ENCODE results near the gene RAB23. TPM values are rescaled to one million over a fixed set of nuclear protein-coding genes. Genes with fewer than 3 reads are reported as not detected.
A peak's percentile ranks its signal among the peaks of the same experiment; 100 is the strongest.

Gene RAB23
- 10 to 100 TPM; 20.4 to 22.3 TPM for total RNA-seq

- WGBS: under 1% methylated on average over 42 of the region's 69 CpGs
- no peaks in the 10 kb centered on the region for H3K27me3 ChIP-seq (replicated peaks; ENCODE audit: insufficient read depth)
- H3K4me3 ChIP-seq: peak within 1 kb of the TSS; percentile 92 to 99
- H3K36me3 ChIP-seq: no peaks in the 10 kb centered on the region
- intact Hi-C loops (cut with DNase I): loop anchor here (5.0 kb wide), 2 partner anchors 40 kb away; no protein-coding TSS in a partner anchor
- H3K27ac ChIP-seq: peak within 1 kb of the TSS; percentile 89 to 93
- peak; percentile 80 for DNase-seq (ENCODE audit: low spot score)
- H3K9me3 ChIP-seq: no peaks in the 10 kb centered on the region
- peak; percentile 88 for TF ChIP-seq POLR2AphosphoS5 (IDR thresholded peaks at IDR 0.05)
- no peak for TF ChIP-seq CTCF (IDR thresholded peaks at IDR 0.05)
- TF ChIP-seq POLR2A (IDR thresholded peaks at IDR 0.05): peak; percentile 80
- no peaks in the 10 kb centered on the region for H3K4me1 ChIP-seq (replicated peaks)
Measured at GRCh38 chr6:57221936-57222742, at the start of gene RAB23. RAB23 (minus strand) TSS chr6:57222307; CDS start chr6:57210380, 11,927 bp downstream.

GRCh38 chr6:57268294-57268640 is 46.2 kb upstream of the RAB23 start:
- TF ChIP-seq POLR2AphosphoS5 (IDR thresholded peaks at IDR 0.05) (no peak), POLR2A (IDR thresholded peaks at IDR 0.05) (no peak), CTCF (IDR thresholded peaks at IDR 0.05) (no peak)
- H3K27me3 ChIP-seq (replicated peaks; ENCODE audit: insufficient read depth): no peaks in the 10 kb centered on the region
- no peaks in the 10 kb centered on the region for H3K36me3 ChIP-seq
- no peak for DNase-seq (ENCODE audit: low spot score)
- no peaks in the 10 kb centered on the region for H3K9me3 ChIP-seq
- H3K27ac ChIP-seq: no peak overlapping the region
- H3K4me3 ChIP-seq: no peak overlapping the region
- intact Hi-C loops (cut with DNase I): no loop called here
- no peaks in the 10 kb centered on the region for H3K4me1 ChIP-seq (replicated peaks)

GRCh38 chr6:57267586-57268293 is 45.6 kb upstream of the RAB23 start:
- H3K36me3 ChIP-seq: no peaks in the 10 kb centered on the region
- DNase-seq (ENCODE audit: low spot score): no peak
- no peaks in the 10 kb centered on the region for H3K4me1 ChIP-seq (replicated peaks)
- H3K9me3 ChIP-seq: no peaks in the 10 kb centered on the region
- H3K27me3 ChIP-seq (replicated peaks; ENCODE audit: insufficient read depth): no peaks in the 10 kb centered on the region
- intact Hi-C loops (cut with DNase I): no loop called here
- 73% methylated on average over 10 of the region's 10 CpGs for WGBS
- TF ChIP-seq CTCF (IDR thresholded peaks at IDR 0.05) (peak in 3 of 4 experiments; percentile 54 to 57 (median 55)), POLR2A (IDR thresholded peaks at IDR 0.05) (no peak), POLR2AphosphoS5 (IDR thresholded peaks at IDR 0.05) (peak; percentile 46)
- H3K27ac ChIP-seq: no peak overlapping the region
- H3K4me3 ChIP-seq: no peak overlapping the region

GRCh38 chr6:57265755-57266221 is 43.7 kb upstream of the RAB23 start:
- Histone ChIP-seq H3K27ac (no peak overlapping the region), H3K27me3 (replicated peaks; ENCODE audit: insufficient read depth) (no peaks in the 10 kb centered on the region), H3K36me3 (no peaks in the 10 kb centered on the region), H3K4me3 (no peak overlapping the region), H3K9me3 (no peaks in the 10 kb centered on the region), H3K4me1 (replicated peaks) (no peaks in the 10 kb centered on the region)
- no peak for TF ChIP-seq POLR2AphosphoS5 (IDR thresholded peaks at IDR 0.05)
- no peak for TF ChIP-seq CTCF (IDR thresholded peaks at IDR 0.05)
- no peak for TF ChIP-seq POLR2A (IDR thresholded peaks at IDR 0.05)
- 40% methylated on average over 1 of the region's 1 CpG for WGBS
- intact Hi-C loops (cut with DNase I): no loop called here
- no peak for DNase-seq (ENCODE audit: low spot score)
